ENCODE results near the gene RTL10. TPM values are rescaled to one million over a fixed set of nuclear protein-coding genes. Genes with fewer than 3 reads are reported as not detected.
A peak's percentile ranks its signal among the peaks of the same experiment; 100 is the strongest.

Gene RTL10
- total RNA-seq, 1 experiment from 2014 or later, result 24.4 TPM

DNA sequence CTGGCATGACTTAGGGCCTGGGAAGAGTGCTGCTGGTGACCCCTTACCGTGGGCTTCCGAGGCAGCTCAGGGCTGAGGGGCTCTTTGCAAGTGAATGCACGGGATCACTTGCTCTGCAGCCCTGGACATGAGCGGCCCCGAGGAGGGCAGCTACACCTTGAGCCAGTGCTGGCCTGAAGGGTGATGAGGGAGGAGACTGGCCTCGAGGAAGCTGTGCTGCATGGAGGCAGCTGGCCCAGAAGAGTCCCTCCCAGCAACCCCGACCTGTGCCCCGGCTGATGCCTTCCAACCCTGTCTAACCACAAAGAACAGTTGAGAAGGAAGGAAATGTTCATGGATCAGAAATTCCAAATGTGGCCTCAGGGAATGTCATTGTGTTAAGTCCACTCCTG is 48.9 kb downstream of the RTL10 start:
- DNase-seq, result peak; percentile 15
- H2AFZ ChIP-seq (ENCODE audit: low read length), result no peak overlapping the region
- TF ChIP-seq, protein P1, sequence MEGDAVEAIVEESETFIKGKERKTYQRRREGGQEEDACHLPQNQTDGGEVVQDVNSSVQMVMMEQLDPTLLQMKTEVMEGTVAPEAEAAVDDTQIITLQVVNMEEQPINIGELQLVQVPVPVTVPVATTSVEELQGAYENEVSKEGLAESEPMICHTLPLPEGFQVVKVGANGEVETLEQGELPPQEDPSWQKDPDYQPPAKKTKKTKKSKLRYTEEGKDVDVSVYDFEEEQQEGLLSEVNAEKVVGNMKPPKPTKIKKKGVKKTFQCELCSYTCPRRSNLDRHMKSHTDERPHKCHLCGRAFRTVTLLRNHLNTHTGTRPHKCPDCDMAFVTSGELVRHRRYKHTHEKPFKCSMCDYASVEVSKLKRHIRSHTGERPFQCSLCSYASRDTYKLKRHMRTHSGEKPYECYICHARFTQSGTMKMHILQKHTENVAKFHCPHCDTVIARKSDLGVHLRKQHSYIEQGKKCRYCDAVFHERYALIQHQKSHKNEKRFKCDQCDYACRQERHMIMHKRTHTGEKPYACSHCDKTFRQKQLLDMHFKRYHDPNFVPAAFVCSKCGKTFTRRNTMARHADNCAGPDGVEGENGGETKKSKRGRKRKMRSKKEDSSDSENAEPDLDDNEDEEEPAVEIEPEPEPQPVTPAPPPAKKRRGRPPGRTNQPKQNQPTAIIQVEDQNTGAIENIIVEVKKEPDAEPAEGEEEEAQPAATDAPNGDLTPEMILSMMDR (conservative IDR thresholded peaks at IDR 0.05), result no peak

More for the DNA sequence above, 48.9 kb downstream of the RTL10 start:
- Histone ChIP-seq H2BK120ac (ENCODE audit: low read depth, low read length, poor library complexity, severe bottlenecking) (no peak overlapping the region), H4K5ac (ENCODE audit: insufficient read length, low read depth, low read length) (no peak overlapping the region), H2BK15ac (ENCODE audit: low read depth, low read length) (no peak overlapping the region), H3K27me3 (ENCODE audit: insufficient read depth, low read length) (no peaks in the 10 kb centered on the region), H4K8ac (replicated peaks; ENCODE audit: insufficient read length, low read depth, low read length) (no peak overlapping the region), H3K9ac (ENCODE audit: extremely low read depth, insufficient read length, low read length) (no peak overlapping the region), H3K4ac (ENCODE audit: low read depth, low read length) (no peak overlapping the region), H2BK5ac (ENCODE audit: insufficient read length, low read length) (no peak overlapping the region), H3K79me2 (ENCODE audit: insufficient read depth, low read length) (no peaks in the 10 kb centered on the region), H3K14ac (ENCODE audit: insufficient read depth, low read length) (no peak overlapping the region), H2BK20ac (ENCODE audit: low read depth, low read length, poor library complexity, severe bottlenecking) (no peak overlapping the region), H3K18ac (ENCODE audit: insufficient read length, low read depth, low read length) (no peak overlapping the region), H3T11ph (ENCODE audit: low read length) (no peak overlapping the region), H3K9me3 (ENCODE audit: control insufficient read depth, low read depth, low read length) (no peaks in the 10 kb centered on the region), H3K23ac (ENCODE audit: insufficient read length, low read depth, low read length) (no peak overlapping the region), H4K20me1 (ENCODE audit: control insufficient read depth, insufficient read depth, insufficient read length) (no peaks in the 10 kb centered on the region), H3K27ac (ENCODE audit: insufficient read length, low read depth, low read length) (no peak overlapping the region), H2BK12ac (ENCODE audit: insufficient read length, low read depth, low read length) (no peak overlapping the region), H2AK5ac (ENCODE audit: insufficient read length, low read length) (no peak overlapping the region), H4K91ac (ENCODE audit: insufficient read length, low read depth, low read length) (no peak overlapping the region), H3K79me1 (ENCODE audit: insufficient read depth, low read depth, low read length, poor library complexity, severe bottlenecking) (no peaks in the 10 kb centered on the region), H3K4me2 (ENCODE audit: insufficient read depth, insufficient read length, low read length) (no peak overlapping the region), H3K4me1 (ENCODE audit: insufficient read depth, low read length) (no peaks in the 10 kb centered on the region), H3K23me2 (ENCODE audit: insufficient read length, low read depth, low read length, poor library complexity, severe bottlenecking) (peaks cover 3% of the 10 kb centered on the region), H3K56ac (ENCODE audit: insufficient read length, low read depth, low read length) (no peak overlapping the region)
- no peaks in the 10 kb centered on the region for H3K9me3 Mint-ChIP-seq
- no CpG with 5 or more reads among the region's 8 CpGs for WGBS (ENCODE audit: extremely low coverage, insufficient read length, low lambda C conversion rate)
- peaks cover under 1 to 3% of the 10 kb centered on the region in 2 experiments; a peak in 2 of 4 replicates for H3K4me1 Mint-ChIP-seq
- no peaks in the 10 kb centered on the region; the same call in 1 of the 2 replicates for H3K27me3 Mint-ChIP-seq (ENCODE audit: low read depth)
- H3K36me3 Mint-ChIP-seq (ENCODE audit: insufficient read depth in 1 of 3, low read depth in 3 of 3), result peaks cover 0 to 4% (median 0%) of the 10 kb centered on the region in 3 experiments; a peak in 2 of 7 replicates
- H3K4me3 Mint-ChIP-seq, result no peak overlapping the region
- no peak overlapping the region for H3K27ac Mint-ChIP-seq

Other genes starting within 250 kb of the RTL10 start
- gene SEPTIN5, start 140.4 kb downstream of the RTL10 start, total RNA-seq (2021), result 17.7 and 17.8 TPM in 2 replicates
- gene GP1BB, start 131.3 kb downstream of the RTL10 start, total RNA-seq (2021), result 2.4 and 3.4 TPM in 2 replicates
- gene TBX1, start 94.1 kb downstream of the RTL10 start, total RNA-seq (2021), result 2.2 and 2.5 TPM in 2 replicates
- 22.4 and 22.9 TPM in 2 replicates for gene GNB1L, start within 50 bp of the RTL10 start, total RNA-seq (2021)
- 42.2 and 43.3 TPM in 2 replicates for gene COMT, start 86.9 kb upstream of the RTL10 start, total RNA-seq (2021)
- gene TXNRD2, start 86.9 kb upstream of the RTL10 start, total RNA-seq (2021), result 22.9 and 25.5 TPM in 2 replicates
- gene ARVCF, start 161.9 kb upstream of the RTL10 start, total RNA-seq (2021), result 40.7 and 41.1 TPM in 2 replicates
- gene TANGO2, start 166.2 kb upstream of the RTL10 start, total RNA-seq (2021), result 14.6 and 22.9 TPM in 2 replicates
- gene DGCR8, start 225.4 kb upstream of the RTL10 start, total RNA-seq (2021), result 71.2 and 74.5 TPM in 2 replicates

Measured in H9 (cell line).